Stimulated activated CD4-positive, alpha-beta T cell treated with anti-CD3 and anti-CD28 coated beads, Interleukin-4, amount 100 ng/mL, for 4 hours (primary cell): ENCODE results near the gene OOSP4B.
"Not testable (repeated sequence)": the region's sequence is repeated elsewhere in the genome, so short reads cannot be mapped to it uniquely, and the experiment has no call there.

Experiments
- DNase-seq, 2 experiments: peaks; one replicate each; pipeline ENCODE4 v3.0.0-alpha.2; 2020

The OOSP4B gene

GRCh38 chr11:60016881-60017280 lies at the start of gene OOSP4B:
TSS of gene OOSP4B (plus strand) at chr11:60017181.
- DNase-seq = no peak

GRCh38 chr11:59967677-59968394 lies 49.1 kb upstream of the OOSP4B start:
- no peak for DNase-seq

GRCh38 chr11:59968395-59968783 lies 48.6 kb upstream of the OOSP4B start:
- no peak for DNase-seq

- DNase-seq = no peak
Measured at GRCh38 chr11:59973097-59973496, 43.9 kb upstream of the OOSP4B start.

GRCh38 chr11:59981106-59981770 lies 35.7 kb upstream of the OOSP4B start:
- DNase-seq = no peak

- not testable (repeated sequence) for DNase-seq
Measured at GRCh38 chr11:59982037-59982436, 34.9 kb upstream of the OOSP4B start.

- no peak for DNase-seq
Measured at GRCh38 chr11:59983212-59983611, 33.8 kb upstream of the OOSP4B start.

GRCh38 chr11:59984368-59984767 lies 32.6 kb upstream of the OOSP4B start:
- DNase-seq = no peak

GRCh38 chr11:59990421-59990820 lies 26.6 kb upstream of the OOSP4B start:
- no peak for DNase-seq

GRCh38 chr11:59992425-59992824 lies 24.6 kb upstream of the OOSP4B start:
- DNase-seq = no peak

GRCh38 chr11:59997800-59998199 lies 19.2 kb upstream of the OOSP4B start:
- DNase-seq = no peak

- no peak for DNase-seq
Measured at GRCh38 chr11:59999691-60000090, 17.3 kb upstream of the OOSP4B start.

GRCh38 chr11:60003729-60004128 lies 13.3 kb upstream of the OOSP4B start:
- no peak for DNase-seq

- DNase-seq = no peak
Measured at GRCh38 chr11:60005360-60005759, 11.6 kb upstream of the OOSP4B start.

GRCh38 chr11:60018058-60018457 lies 1.1 kb downstream of the OOSP4B start:
- DNase-seq = no peak

- not testable (repeated sequence) for DNase-seq
Measured at GRCh38 chr11:60020376-60020775, 3.4 kb downstream of the OOSP4B start.

GRCh38 chr11:60029015-60029632 lies 12.1 kb downstream of the OOSP4B start:
- no peak for DNase-seq

GRCh38 chr11:60040109-60040508 lies 23.1 kb downstream of the OOSP4B start, which contains the start of gene OOSP2:
TSS of gene OOSP2 (plus strand) at chr11:60040409. CDS start at chr11:60040460, 51 bp downstream.
- no peak for DNase-seq

- not testable (repeated sequence) for DNase-seq
Measured at GRCh38 chr11:60050422-60050821, 33.4 kb downstream of the OOSP4B start.

GRCh38 chr11:60050839-60051238 lies 33.9 kb downstream of the OOSP4B start:
- not testable (repeated sequence) for DNase-seq

- no peak for DNase-seq
Measured at GRCh38 chr11:60056349-60056969, 39.5 kb downstream of the OOSP4B start, which contains the start of gene MS4A3. TSS of gene MS4A3 (plus strand) at chr11:60056665. CDS start at chr11:60061161, 4,496 bp downstream.

- DNase-seq = no peak
Measured at GRCh38 chr11:60059052-60059451, 42.1 kb downstream of the OOSP4B start.

- no peak for DNase-seq
Measured at GRCh38 chr11:60059521-60060240, 42.7 kb downstream of the OOSP4B start.
